ENCODE data around the gene CEP97. TPM values are rescaled to one million over a fixed set of nuclear protein-coding genes. Genes with fewer than 3 reads are reported as not detected.

The CEP97 gene
- total and polyA plus RNA-seq, 9 of the 15 experiments (the other 6 are each of a cell fraction or from before 2014, with no cell fraction given) = 2.0 to 10.1 (median 4.3) TPM

DNA sequence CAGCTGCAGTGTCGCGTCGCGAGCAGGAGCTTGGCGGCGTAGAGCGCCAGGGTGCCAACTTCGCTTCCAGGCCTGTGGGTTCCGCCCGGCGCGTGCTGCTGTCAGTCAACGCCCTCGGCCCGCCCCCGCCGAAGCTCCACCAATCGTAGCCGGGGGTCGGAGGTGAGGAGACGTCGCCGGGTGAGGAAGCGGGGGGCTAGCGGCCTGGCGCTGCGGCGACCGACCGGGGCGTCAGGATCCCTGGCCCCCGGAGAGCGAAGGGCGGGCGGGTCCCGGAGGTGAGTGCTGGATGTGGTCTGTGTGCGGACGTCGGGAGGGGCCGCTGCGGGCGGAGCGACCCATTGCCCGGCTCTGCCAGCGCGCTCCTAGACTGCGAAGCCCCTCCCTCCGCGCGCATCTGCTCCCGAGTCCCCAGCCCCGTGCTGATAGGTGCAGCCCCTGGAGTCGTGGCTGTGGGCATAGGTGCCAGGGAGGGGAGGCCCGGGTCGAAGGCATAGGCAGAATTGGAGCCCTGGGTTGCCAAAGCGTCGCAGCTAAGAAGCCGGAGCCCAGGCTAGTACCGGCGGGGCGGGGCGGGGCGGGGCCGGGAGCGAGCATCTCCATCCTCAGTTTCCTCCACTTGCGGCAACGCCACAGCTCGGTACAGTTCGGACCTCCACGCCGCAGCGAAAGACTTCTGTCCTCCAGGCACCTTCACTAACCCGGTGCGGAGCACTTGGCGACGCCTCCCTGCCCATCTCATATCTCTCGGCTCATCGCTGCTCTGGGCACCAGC lies 54.8 kb downstream of the CEP97 start, which contains the start of gene NXPE3 (continued):
- TF ChIP-seq, protein P1, sequence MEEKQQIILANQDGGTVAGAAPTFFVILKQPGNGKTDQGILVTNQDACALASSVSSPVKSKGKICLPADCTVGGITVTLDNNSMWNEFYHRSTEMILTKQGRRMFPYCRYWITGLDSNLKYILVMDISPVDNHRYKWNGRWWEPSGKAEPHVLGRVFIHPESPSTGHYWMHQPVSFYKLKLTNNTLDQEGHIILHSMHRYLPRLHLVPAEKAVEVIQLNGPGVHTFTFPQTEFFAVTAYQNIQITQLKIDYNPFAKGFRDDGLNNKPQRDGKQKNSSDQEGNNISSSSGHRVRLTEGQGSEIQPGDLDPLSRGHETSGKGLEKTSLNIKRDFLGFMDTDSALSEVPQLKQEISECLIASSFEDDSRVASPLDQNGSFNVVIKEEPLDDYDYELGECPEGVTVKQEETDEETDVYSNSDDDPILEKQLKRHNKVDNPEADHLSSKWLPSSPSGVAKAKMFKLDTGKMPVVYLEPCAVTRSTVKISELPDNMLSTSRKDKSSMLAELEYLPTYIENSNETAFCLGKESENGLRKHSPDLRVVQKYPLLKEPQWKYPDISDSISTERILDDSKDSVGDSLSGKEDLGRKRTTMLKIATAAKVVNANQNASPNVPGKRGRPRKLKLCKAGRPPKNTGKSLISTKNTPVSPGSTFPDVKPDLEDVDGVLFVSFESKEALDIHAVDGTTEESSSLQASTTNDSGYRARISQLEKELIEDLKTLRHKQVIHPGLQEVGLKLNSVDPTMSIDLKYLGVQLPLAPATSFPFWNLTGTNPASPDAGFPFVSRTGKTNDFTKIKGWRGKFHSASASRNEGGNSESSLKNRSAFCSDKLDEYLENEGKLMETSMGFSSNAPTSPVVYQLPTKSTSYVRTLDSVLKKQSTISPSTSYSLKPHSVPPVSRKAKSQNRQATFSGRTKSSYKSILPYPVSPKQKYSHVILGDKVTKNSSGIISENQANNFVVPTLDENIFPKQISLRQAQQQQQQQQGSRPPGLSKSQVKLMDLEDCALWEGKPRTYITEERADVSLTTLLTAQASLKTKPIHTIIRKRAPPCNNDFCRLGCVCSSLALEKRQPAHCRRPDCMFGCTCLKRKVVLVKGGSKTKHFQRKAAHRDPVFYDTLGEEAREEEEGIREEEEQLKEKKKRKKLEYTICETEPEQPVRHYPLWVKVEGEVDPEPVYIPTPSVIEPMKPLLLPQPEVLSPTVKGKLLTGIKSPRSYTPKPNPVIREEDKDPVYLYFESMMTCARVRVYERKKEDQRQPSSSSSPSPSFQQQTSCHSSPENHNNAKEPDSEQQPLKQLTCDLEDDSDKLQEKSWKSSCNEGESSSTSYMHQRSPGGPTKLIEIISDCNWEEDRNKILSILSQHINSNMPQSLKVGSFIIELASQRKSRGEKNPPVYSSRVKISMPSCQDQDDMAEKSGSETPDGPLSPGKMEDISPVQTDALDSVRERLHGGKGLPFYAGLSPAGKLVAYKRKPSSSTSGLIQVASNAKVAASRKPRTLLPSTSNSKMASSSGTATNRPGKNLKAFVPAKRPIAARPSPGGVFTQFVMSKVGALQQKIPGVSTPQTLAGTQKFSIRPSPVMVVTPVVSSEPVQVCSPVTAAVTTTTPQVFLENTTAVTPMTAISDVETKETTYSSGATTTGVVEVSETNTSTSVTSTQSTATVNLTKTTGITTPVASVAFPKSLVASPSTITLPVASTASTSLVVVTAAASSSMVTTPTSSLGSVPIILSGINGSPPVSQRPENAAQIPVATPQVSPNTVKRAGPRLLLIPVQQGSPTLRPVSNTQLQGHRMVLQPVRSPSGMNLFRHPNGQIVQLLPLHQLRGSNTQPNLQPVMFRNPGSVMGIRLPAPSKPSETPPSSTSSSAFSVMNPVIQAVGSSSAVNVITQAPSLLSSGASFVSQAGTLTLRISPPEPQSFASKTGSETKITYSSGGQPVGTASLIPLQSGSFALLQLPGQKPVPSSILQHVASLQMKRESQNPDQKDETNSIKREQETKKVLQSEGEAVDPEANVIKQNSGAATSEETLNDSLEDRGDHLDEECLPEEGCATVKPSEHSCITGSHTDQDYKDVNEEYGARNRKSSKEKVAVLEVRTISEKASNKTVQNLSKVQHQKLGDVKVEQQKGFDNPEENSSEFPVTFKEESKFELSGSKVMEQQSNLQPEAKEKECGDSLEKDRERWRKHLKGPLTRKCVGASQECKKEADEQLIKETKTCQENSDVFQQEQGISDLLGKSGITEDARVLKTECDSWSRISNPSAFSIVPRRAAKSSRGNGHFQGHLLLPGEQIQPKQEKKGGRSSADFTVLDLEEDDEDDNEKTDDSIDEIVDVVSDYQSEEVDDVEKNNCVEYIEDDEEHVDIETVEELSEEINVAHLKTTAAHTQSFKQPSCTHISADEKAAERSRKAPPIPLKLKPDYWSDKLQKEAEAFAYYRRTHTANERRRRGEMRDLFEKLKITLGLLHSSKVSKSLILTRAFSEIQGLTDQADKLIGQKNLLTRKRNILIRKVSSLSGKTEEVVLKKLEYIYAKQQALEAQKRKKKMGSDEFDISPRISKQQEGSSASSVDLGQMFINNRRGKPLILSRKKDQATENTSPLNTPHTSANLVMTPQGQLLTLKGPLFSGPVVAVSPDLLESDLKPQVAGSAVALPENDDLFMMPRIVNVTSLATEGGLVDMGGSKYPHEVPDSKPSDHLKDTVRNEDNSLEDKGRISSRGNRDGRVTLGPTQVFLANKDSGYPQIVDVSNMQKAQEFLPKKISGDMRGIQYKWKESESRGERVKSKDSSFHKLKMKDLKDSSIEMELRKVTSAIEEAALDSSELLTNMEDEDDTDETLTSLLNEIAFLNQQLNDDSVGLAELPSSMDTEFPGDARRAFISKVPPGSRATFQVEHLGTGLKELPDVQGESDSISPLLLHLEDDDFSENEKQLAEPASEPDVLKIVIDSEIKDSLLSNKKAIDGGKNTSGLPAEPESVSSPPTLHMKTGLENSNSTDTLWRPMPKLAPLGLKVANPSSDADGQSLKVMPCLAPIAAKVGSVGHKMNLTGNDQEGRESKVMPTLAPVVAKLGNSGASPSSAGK (IDR thresholded peaks at IDR 0.05) = peak; percentile 69
- TF ChIP-seq MCM5 (IDR thresholded peaks at IDR 0.05; ENCODE audit: low read depth) (no peak), NR2C1 (IDR thresholded peaks at IDR 0.05) (peak; percentile 88), NR2C1 (tag; IDR thresholded peaks at IDR 0.05) (peak; percentile 91), RBM14 (IDR thresholded peaks at IDR 0.05; ENCODE audit: borderline replicate concordance, insufficient read depth, low read depth, low read length) (no peak), ZNF695 (CRISPR knock-in tag; IDR thresholded peaks at IDR 0.05) (no peak), NCOA6 (IDR thresholded peaks at IDR 0.05) (no peak), PURB (CRISPR knock-in tag; IDR thresholded peaks at IDR 0.05; ENCODE audit: low read depth) (no peak), TAL1 (IDR thresholded peaks at IDR 0.05) (no peak), ELF2 (CRISPR knock-in tag; IDR thresholded peaks at IDR 0.05) (no peak)
- TF ChIP-seq, protein P2, sequence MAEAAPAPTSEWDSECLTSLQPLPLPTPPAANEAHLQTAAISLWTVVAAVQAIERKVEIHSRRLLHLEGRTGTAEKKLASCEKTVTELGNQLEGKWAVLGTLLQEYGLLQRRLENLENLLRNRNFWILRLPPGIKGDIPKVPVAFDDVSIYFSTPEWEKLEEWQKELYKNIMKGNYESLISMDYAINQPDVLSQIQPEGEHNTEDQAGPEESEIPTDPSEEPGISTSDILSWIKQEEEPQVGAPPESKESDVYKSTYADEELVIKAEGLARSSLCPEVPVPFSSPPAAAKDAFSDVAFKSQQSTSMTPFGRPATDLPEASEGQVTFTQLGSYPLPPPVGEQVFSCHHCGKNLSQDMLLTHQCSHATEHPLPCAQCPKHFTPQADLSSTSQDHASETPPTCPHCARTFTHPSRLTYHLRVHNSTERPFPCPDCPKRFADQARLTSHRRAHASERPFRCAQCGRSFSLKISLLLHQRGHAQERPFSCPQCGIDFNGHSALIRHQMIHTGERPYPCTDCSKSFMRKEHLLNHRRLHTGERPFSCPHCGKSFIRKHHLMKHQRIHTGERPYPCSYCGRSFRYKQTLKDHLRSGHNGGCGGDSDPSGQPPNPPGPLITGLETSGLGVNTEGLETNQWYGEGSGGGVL (CRISPR knock-in tag; IDR thresholded peaks at IDR 0.05) = no peak

All from K562 (cell line).